ENCODE measurements around the gene ARHGAP19. TPM values are rescaled to one million over a fixed set of nuclear protein-coding genes. Genes with fewer than 3 reads are reported as not detected.
A peak's percentile ranks its signal among the peaks of the same experiment; 100 is the strongest.
"Not testable (repeated sequence)": the region's sequence is repeated elsewhere in the genome, so short reads cannot be mapped to it uniquely, and the experiment has no call there.

The ARHGAP19 gene
- total RNA-seq, 2 experiments from 2014 or later = 42.3 to 53.2 TPM

DNA sequence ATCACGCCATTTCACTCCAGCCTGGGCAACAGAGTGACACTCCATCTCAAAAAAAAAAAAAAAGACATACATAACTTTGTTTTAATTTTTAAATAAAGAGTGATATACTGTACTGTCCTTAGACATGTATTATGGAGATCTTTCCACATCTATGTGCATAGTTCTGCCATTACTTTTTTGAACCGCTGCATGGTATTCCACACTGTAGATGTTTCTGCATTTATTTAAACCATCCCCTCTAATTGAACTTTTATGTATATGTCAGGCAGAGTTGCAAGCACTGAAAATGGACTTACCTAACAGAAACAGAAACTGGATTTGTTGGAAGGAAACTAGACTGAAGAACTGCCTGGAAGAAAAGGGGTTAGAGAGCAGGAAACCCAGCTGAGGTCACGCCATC, 8.5 kb upstream of the ARHGAP19 start:
- Mint-ChIP-seq H3K27me3 (no peaks in the 10 kb centered on the region), H3K4me1 (ENCODE audit: low read depth) (no peaks in the 10 kb centered on the region), H3K27ac (no peak overlapping the region), H3K4me3 (no peak overlapping the region), H3K9me3 (no peaks in the 10 kb centered on the region), H3K36me3 (ENCODE audit: low read depth) (no peaks in the 10 kb centered on the region)
- POLR2A ChIA-PET = no interaction called here
- no peak for DNase-seq
- intact Hi-C loops (cut with micrococcal nuclease) = no loop called here
- TF ChIP-seq, protein P1, sequence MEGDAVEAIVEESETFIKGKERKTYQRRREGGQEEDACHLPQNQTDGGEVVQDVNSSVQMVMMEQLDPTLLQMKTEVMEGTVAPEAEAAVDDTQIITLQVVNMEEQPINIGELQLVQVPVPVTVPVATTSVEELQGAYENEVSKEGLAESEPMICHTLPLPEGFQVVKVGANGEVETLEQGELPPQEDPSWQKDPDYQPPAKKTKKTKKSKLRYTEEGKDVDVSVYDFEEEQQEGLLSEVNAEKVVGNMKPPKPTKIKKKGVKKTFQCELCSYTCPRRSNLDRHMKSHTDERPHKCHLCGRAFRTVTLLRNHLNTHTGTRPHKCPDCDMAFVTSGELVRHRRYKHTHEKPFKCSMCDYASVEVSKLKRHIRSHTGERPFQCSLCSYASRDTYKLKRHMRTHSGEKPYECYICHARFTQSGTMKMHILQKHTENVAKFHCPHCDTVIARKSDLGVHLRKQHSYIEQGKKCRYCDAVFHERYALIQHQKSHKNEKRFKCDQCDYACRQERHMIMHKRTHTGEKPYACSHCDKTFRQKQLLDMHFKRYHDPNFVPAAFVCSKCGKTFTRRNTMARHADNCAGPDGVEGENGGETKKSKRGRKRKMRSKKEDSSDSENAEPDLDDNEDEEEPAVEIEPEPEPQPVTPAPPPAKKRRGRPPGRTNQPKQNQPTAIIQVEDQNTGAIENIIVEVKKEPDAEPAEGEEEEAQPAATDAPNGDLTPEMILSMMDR (IDR thresholded peaks at IDR 0.05) = no peak
- no peak for ATAC-seq
- CTCF ChIA-PET = no interaction called here

DNA sequence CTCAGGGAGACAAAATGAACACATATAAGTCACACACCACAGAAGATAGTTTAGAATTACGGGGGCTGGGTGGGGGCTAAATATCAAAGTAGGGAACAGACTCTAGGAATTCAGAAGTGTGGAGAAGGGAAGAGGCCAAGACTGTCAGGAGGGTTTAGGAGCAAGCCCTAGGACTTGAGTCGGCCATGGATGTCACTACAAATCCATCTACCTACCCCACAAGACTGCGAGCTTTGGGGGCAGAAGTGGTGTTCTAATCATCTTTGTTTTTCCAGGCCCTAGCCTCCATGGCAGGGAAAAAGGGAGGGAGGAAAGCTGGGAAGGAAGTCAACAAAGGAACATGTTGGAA, 5.8 kb upstream of the ARHGAP19 start:
- ChIA-PET POLR2A (interaction anchor here (1.4 kb wide), 1 partner anchor 35 kb away, joined by 3 read pairs; no protein-coding TSS in a partner anchor), CTCF (no interaction called here)
- no peaks in the 10 kb centered on the region for H3K9me3 Mint-ChIP-seq
- no peaks in the 10 kb centered on the region for H3K36me3 Mint-ChIP-seq (ENCODE audit: low read depth)
- H3K4me1 Mint-ChIP-seq (ENCODE audit: low read depth) = no peaks in the 10 kb centered on the region
- DNase-seq = no peak
- H3K27ac Mint-ChIP-seq = no peak overlapping the region
- intact Hi-C loops (cut with micrococcal nuclease) = no loop called here
- ATAC-seq = no peak
- TF ChIP-seq, protein P1 (IDR thresholded peaks at IDR 0.05) = no peak
- H3K27me3 Mint-ChIP-seq = peaks cover 2% of the 10 kb centered on the region
- no peak overlapping the region for H3K4me3 Mint-ChIP-seq

DNA sequence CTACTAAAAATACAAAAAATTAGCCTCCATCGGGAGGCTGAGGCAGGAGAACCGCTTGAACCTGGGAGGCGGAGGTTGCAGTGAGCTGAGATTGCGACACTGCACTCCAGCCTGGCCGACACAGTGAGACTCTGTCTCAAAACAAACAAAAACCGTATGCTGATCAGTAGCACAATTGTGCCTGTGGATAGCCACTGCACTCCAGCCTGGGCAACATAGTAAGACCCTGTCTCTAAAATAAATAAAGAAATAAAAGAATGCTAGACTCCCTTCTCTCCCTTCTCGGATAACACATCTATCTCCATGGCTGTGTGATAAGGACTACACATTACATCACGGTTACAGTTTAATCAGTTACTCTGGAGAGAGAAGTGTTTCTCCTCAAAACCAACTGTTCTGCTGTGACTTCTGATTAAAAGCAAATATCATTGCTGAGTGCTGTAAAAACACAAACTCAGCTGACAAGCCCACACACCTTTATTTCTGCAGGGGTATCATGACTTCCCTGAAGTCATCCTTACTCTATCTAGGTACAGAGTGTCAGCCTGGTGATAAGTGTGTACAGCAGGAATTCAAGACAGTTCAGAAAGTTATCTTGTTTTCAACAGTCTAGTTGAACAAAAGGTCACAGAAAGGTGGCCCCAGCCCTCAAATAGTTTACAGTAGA, 5.3 kb upstream of the ARHGAP19 start:
- POLR2A ChIA-PET = no interaction called here
- H3K27me3 Mint-ChIP-seq = peaks cover 2% of the 10 kb centered on the region
- no peak overlapping the region for H3K4me3 Mint-ChIP-seq
- peaks cover 2% of the 10 kb centered on the region for H3K4me1 Mint-ChIP-seq (ENCODE audit: low read depth)
- CTCF ChIA-PET = no interaction called here
- intact Hi-C loops (cut with micrococcal nuclease) = no loop called here
- TF ChIP-seq, protein P1 (IDR thresholded peaks at IDR 0.05) = no peak
- no peaks in the 10 kb centered on the region for H3K9me3 Mint-ChIP-seq
- no peak for ATAC-seq
- H3K36me3 Mint-ChIP-seq (ENCODE audit: low read depth) = no peaks in the 10 kb centered on the region
- DNase-seq = no peak
- no peak overlapping the region for H3K27ac Mint-ChIP-seq

DNA sequence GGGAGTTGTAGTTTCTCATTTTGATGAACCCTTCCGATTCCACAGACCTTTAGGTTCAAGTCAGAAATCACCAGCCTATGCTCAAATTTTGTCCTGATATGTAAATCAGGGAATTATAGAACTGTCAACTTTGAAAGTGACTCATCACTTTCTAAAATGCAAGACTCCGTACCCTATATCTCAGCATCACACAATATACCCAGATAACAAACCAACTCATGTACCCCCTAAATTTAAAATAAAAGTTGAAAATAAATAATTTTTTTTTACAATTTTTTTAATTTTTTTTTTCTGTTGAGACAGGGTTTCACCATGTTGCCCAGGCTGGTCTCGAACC, 393 bp upstream of the ARHGAP19 start:
- TF ChIP-seq, protein P1 (IDR thresholded peaks at IDR 0.05) = no peak
- no peak for ATAC-seq
- Mint-ChIP-seq H3K4me1 (ENCODE audit: low read depth) (peaks cover 16% of the 10 kb centered on the region), H3K27ac (peak overlapping the region; percentile 87), H3K27me3 (peaks cover 2% of the 10 kb centered on the region), H3K36me3 (ENCODE audit: low read depth) (peaks cover 8% of the 10 kb centered on the region), H3K4me3 (peak overlapping the region; percentile 88), H3K9me3 (no peaks in the 10 kb centered on the region)
- POLR2A ChIA-PET = interaction anchor here (2.5 kb wide), 1 partner anchor 27 kb away, joined by 17 read pairs; the partner anchor contains the start of gene FRAT1
- CTCF ChIA-PET = interaction anchor here (1.2 to 1.9 kb wide), 2 partner anchors 14 to 58 kb away, joined by 3 to 15 read pairs; no protein-coding TSS in a partner anchor
- DNase-seq = no peak
- intact Hi-C loops (cut with micrococcal nuclease) = no loop called here

DNA sequence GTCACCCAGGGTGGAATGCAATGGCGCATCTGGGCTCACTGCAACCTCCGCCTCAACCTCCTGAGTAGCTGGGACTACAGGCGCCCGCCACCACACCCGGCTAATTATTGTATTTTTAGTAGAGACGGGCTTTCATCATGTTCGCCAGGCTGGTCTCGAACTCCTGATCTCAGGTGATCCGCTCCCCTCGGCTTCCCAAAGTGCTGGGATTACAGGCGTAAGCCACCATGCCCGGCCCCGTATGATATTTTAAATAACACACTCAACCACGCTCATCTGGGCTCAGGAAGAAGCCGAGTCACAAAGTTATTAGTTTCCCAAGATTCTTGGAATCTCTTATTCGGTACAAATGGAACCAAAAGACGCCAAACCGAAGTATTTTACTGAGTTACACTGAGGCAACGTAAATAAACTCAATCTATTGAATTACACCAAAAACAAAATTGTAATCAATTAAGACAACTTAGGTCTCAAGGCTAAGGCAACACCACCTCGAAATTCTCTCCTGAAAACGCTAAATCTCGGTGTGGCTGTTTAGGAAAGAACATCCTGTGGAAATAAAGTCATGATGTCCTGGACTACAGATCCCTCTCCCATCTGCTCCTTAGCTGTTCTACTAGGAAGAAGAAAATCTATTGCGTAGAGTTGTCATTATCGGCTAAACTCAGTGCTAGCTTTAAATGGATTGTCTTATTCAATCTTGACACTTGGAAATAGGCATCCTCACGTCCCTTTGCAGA, 910 bp downstream of the ARHGAP19 start:
- peak overlapping the region; percentile 88 for H3K4me3 Mint-ChIP-seq

DNA sequence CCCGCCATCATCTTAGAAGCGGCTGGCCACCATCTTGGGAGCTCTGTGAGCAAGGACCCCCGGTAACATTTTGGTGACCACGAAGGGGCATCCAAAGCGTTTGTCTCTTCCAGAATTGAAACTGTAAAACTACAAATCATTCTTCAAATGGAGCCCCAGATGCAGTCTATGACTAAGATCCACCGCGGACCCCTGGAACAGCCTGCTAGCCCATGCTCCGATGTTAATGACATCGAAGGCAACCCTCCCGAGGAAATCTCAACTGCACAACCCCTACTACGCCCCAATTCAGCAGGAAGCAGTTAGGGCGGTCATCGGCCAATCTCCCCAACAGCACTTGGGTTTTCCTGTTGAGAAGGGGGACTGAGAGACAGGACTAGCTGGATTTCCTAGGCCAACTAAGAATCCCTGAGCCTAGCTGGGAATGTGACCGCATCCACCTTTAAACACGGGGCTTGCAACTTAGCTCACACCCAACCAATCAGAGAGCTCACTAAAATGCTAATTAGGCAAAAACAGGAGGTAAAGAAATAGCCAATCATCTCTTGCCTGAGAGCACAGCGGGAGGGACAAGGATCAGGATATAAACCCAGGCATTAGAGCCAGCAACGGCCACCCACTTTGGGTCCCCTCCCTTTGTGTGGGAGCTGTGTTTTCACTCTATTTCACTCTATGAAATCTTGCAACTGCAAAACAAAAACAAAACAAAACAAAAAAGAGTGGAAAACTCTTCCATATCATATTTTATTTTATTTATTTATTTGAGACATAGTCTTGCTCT, 1.7 kb downstream of the ARHGAP19 start:
- H3K27ac Mint-ChIP-seq = not testable (repeated sequence)
- CTCF ChIA-PET = interaction anchor here (1.1 kb wide), 1 partner anchor 12 kb away, joined by 4 read pairs; no protein-coding TSS in a partner anchor

More for the DNA sequence above, 910 bp downstream of the ARHGAP19 start:
- no peak for ATAC-seq
- Mint-ChIP-seq H3K9me3 (no peaks in the 10 kb centered on the region), H3K4me1 (ENCODE audit: low read depth) (peaks cover 16% of the 10 kb centered on the region), H3K27me3 (peaks cover 2% of the 10 kb centered on the region), H3K27ac (peak overlapping the region; percentile 80), H3K36me3 (ENCODE audit: low read depth) (peaks cover 11% of the 10 kb centered on the region)
- ChIA-PET POLR2A (interaction anchor here (0.8 to 2.5 kb wide), 3 partner anchors 28 to 42 kb away, joined by 3 to 17 read pairs (median 8); partner anchors contain the start of gene FRAT1), CTCF (interaction anchor here (1.2 to 1.9 kb wide), 2 partner anchors 13 to 57 kb away, joined by 3 to 15 read pairs; no protein-coding TSS in a partner anchor)
- TF ChIP-seq, protein P1 (IDR thresholded peaks at IDR 0.05) = no peak
- intact Hi-C loops (cut with micrococcal nuclease) = no loop called here
- DNase-seq = no peak

More for the DNA sequence above, 1.7 kb downstream of the ARHGAP19 start:
- peaks cover 16% of the 10 kb centered on the region for H3K4me1 Mint-ChIP-seq (ENCODE audit: low read depth)
- H3K9me3 Mint-ChIP-seq; DNase-seq; intact Hi-C loops (cut with micrococcal nuclease); ATAC-seq; H3K27me3 Mint-ChIP-seq: not testable (repeated sequence)
- peak overlapping the region; percentile 88 for H3K4me3 Mint-ChIP-seq
- H3K36me3 Mint-ChIP-seq (ENCODE audit: low read depth) = peaks cover 14% of the 10 kb centered on the region
- POLR2A ChIA-PET = interaction anchor here (2.5 kb wide), 1 partner anchor 29 kb away, joined by 17 read pairs; the partner anchor contains the start of gene FRAT1

All from activated CD8-positive, alpha-beta T cell treated with anti-CD3 and anti-CD28 coated beads for 36 hours (primary cell).